KOPT-K1 (cell line): ENCODE data around the gene SLC35F2.

ENCODE experiments used
- H3K27ac ChIP-seq: fragments of 200-600 bp; sonication (generic); 2 replicates; pipeline ENCODE4 v1.5.1; 2016; ENCODE audit warnings: antibody characterized with exemption, mild to moderate bottlenecking, low read depth, low read length; ENCODE audit not compliant: poor library complexity, severe bottlenecking
- H3K36me3 ChIP-seq: fragments of 200-600 bp; sonication (generic); 2 replicates; pipeline ENCODE4 v1.5.1; 2017; ENCODE audit warnings: antibody characterized with exemption, mild to moderate bottlenecking, low read length, moderate library complexity; ENCODE audit not compliant: insufficient read depth
- H3K9me3 ChIP-seq: fragments of 200-600 bp; sonication (generic); 2 replicates; pipeline ENCODE4 v1.5.1; 2017; ENCODE audit warnings: antibody characterized with exemption, low read length, mild to moderate bottlenecking; ENCODE audit not compliant: insufficient read depth, poor library complexity, severe bottlenecking

Gene SLC35F2

DNA sequence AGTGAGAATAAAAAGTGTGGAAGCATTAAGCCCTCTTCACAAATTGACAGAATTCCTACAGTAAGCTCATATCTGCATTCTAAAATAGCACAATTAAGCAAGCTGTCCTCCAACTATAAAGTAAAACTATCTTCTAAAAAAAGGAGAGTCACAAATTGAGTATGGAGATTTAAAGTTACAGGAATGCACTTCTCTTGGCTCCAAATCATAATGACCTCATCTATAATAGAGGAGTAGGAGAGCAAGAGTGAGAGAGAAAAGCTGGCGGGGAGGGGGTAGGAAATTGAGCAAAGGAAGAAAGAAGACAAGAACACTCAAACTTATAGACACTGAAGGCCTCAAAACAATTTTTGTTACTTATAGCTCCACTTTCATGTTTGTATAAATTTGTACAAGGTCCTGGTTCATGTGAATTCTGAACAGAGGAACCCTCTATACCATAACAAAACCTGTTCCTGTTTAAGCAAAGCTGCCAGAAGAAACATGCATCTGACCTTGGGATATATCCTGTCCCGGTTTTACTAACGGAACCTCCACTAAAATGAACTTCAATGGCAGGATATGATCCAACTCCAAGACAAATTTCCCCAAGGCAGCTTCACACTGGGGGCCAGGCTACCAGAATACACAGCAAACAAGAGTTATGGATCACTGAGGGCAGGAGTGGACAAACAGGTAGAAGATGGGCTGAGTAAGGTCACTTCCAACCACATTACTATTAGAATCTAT, 37.2 kb downstream of the SLC35F2 start:
- Histone ChIP-seq H3K9me3 (no peaks in the 10 kb centered on the region), H3K36me3 (no peaks in the 10 kb centered on the region), H3K27ac (no peak overlapping the region)

DNA sequence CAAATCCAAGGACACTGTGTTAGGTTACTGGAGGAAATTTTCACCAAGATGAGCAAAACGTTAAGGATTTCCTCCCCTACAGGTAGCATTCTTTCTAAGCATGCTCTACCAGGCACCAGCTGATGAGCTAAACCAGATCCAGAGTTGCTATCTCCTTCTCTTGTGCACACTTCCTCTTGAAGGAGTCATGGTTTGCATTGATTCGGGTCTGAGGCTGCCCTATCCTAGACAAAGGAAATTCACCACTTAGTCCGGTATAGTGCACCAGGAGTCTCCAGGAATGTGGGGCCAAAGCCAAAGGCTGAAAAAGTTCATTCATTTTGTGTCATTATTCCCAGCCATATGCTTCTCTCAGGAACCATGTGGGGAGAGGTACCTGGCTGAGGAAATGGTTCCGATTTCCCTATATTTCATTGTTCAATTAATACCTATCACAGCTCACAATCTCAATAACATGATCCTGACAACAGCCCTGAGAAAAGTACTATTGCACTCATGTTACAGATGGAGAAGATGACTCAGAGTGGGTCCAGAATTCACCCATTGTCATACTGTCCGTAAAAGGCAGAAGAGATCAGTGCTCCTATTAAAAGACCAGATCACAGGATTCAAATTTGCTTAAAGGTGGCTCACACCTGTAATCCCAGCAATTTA, 39.1 kb downstream of the SLC35F2 start:
- H3K27ac ChIP-seq, result no peak overlapping the region
- no peaks in the 10 kb centered on the region for H3K36me3 ChIP-seq

DNA sequence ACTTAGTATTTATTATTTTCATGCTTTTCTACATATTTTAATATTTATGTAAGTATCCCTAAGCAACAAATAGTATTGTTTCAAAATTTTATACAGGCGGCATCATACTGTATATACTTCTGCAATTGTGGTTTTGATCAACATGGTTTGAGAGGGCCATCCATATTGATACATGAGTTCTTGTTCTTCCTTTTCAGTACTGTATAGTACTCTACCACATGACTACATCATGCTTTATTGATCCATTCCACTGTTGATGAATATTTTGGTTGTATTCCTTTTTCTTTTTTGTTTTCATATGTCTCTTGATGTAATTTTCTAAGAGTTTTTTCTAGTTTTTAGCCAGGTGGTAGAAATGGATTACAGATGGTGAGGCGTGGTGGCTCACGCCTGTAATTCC, 40.1 kb downstream of the SLC35F2 start:
- no peaks in the 10 kb centered on the region for H3K36me3 ChIP-seq
- no peak overlapping the region for H3K27ac ChIP-seq
- no peaks in the 10 kb centered on the region for H3K9me3 ChIP-seq

More for the DNA sequence above, 39.1 kb downstream of the SLC35F2 start:
- no peaks in the 10 kb centered on the region for H3K9me3 ChIP-seq

DNA sequence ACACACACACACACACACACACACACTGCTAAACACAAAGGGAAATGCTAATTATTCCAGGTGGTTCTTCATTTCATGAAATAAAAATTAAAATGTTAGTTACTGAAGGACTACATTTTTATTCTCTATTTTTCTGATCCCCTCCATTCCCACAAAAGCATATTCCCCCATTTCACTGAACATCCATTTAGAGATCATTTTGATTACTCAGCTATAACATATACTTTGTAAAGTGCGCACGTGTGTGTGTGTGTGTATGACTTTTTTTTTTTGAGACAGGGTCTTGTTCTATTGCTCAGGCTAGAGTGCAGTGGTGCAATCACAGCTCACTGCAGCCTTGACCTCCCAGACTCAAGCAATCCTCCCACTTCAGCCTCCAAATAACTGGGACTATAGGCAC, 42.6 kb downstream of the SLC35F2 start:
- Histone ChIP-seq H3K27ac (no peak overlapping the region), H3K36me3 (no peaks in the 10 kb centered on the region)

DNA sequence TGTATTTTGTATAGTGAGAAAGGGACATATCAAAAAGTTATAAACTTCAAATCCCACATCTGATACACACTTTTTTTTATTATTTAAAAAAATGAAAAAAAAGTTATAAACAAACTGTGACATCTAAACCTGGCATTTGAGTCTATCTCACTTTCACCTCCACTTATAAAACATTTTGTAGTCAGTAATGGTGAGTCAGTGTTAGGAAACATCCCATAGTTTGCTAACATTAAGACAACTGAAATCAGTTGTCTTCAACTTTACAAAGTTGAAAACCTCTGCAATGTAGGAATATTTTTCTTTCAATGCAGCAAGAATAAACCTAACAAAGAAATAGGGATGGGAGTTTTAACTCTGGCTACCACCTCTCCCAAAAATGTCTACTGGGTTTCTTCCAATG, 47.7 kb downstream of the SLC35F2 start:
- Histone ChIP-seq H3K36me3 (no peaks in the 10 kb centered on the region), H3K9me3 (no peaks in the 10 kb centered on the region), H3K27ac (no peak overlapping the region)

More for the DNA sequence above, 42.6 kb downstream of the SLC35F2 start:
- H3K9me3 ChIP-seq, result no peaks in the 10 kb centered on the region

DNA sequence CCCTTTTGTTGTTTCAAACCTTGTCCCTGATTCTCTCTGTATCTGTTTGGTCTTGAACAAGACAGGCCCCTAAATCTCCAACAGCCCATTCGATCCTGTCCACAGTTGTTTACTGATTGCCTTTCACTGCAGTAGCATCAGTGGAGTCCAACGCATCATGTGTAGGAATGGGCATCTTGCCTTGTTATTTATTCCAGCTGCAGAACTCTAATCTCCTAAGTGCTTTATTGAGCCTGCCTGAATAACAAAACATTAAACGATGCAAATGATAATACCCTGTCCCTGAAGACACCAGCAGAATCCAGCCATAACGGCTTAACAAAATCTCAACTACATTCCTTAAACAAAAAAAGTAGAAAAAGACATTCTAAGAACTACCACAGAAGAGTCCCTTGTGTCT, 50.1 kb downstream of the SLC35F2 start:
- Histone ChIP-seq H3K9me3 (no peaks in the 10 kb centered on the region), H3K36me3 (no peaks in the 10 kb centered on the region), H3K27ac (no peak overlapping the region)

DNA sequence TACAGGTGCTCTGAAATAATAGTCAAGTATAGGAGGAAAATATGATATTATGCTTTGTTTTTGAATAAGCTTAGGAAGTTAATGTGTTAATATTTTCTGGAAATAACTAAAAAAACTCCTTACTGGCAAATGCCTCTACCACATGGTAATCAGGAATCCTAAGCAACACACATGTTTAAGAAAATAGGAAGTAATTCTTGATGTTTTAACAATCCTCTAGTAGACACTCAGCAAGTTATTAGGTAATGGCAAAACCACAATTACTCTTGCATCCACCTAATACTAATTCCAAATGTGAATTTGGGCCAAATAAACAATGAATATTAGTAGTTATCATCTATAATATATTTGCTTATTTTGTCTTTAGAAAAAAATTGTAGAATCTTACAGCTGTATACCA, 53.6 kb downstream of the SLC35F2 start:
- H3K9me3 ChIP-seq, result no peaks in the 10 kb centered on the region
- H3K36me3 ChIP-seq, result no peaks in the 10 kb centered on the region
- H3K27ac ChIP-seq, result no peak overlapping the region

DNA sequence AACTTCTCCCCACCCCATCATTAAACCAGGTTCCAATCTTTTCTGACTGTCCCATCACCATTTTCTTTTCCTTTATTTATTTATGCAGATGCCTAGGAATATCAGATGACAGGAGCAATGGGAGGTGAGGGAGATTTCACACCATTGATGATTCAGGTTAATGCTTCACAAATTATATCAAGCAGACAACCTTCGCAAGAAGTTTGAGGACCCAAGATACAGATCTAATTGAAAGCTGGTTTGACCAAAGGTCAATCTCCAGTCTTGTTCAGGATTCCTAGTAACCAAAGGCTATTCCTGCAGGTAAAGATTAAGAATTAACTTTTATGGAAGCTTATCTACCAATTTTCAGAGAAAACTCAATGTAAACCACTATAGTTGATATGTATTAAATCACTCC, 54.4 kb downstream of the SLC35F2 start:
- H3K9me3 ChIP-seq, result no peaks in the 10 kb centered on the region
- H3K36me3 ChIP-seq, result no peaks in the 10 kb centered on the region
- H3K27ac ChIP-seq, result no peak overlapping the region

DNA sequence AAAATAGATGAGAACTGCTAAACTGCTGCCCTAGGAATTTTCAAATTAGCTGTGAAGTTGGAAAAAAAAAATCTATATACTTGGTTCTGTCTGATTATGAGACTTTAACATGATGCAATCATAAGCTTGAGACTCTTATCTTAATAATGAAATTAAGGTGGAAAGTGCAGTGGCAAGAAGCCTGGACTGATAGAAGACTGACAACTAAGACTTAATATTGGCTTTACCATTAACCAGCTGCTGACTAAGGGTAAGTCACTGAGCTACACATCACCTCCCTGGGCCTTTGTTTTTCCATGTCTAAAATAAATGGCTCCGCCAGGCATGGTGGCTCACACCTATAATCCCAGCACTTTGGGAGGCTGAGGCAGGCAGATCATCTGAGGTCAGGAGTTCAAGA, 56.9 kb downstream of the SLC35F2 start:
- Histone ChIP-seq H3K27ac (no peak overlapping the region), H3K36me3 (no peaks in the 10 kb centered on the region)

DNA sequence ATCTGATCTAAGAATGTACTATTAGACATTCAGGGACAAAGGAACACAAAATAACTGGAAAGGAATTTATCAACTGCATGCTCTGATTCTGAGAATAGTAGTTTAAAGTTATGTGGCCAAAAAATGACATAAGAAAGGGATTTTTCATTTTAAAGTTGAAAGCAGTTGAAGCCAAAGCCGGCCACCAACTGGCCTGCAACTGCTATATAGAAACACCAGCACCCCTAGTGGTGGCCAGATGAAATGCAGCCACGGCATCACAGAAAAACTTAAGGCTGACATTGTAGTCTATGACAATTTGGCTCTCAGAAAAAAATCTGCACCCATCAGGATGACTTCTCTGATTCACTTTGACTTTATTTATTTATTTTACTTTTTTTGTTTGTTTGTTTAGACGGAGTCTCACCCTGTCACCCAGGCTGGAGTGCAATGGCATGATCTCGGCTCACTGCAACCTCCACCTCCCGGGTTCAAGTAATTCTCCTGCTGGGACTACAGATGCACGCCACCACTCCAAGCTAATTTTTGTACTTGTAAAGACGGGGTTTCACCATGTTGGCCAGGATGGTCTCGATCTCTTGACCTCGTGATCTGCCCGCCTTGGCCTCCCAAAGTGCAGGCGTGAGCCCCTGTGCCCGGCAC, 59.2 kb downstream of the SLC35F2 start:
- H3K36me3 ChIP-seq, result no peaks in the 10 kb centered on the region

More for the DNA sequence above, 56.9 kb downstream of the SLC35F2 start:
- no peaks in the 10 kb centered on the region for H3K9me3 ChIP-seq

DNA sequence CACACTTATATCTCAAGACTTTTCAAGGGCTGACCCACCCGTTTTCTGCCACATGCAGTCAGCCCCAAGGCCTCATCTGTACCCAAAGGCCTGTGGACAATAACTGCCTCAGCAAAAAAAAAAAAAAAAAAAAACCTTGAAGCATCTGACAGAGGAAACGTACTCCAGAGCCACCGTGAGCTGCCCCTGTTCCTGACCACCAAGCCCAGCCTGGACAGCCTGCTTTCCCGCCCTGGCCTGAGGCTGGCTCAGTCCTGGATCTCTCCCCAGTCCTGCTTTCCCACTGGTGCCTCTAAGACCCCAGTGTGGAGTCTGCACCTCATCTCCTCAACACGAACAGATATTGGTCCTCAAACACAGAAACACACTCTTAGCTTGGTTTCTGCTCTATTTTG, 66.5 kb downstream of the SLC35F2 start:
- no peaks in the 10 kb centered on the region for H3K9me3 ChIP-seq
- H3K36me3 ChIP-seq, result no peaks in the 10 kb centered on the region; the same call in 1 of the 2 replicates
- no peak overlapping the region for H3K27ac ChIP-seq

More for the DNA sequence above, 59.2 kb downstream of the SLC35F2 start:
- no peaks in the 10 kb centered on the region for H3K9me3 ChIP-seq
- H3K27ac ChIP-seq, result no peak overlapping the region

DNA sequence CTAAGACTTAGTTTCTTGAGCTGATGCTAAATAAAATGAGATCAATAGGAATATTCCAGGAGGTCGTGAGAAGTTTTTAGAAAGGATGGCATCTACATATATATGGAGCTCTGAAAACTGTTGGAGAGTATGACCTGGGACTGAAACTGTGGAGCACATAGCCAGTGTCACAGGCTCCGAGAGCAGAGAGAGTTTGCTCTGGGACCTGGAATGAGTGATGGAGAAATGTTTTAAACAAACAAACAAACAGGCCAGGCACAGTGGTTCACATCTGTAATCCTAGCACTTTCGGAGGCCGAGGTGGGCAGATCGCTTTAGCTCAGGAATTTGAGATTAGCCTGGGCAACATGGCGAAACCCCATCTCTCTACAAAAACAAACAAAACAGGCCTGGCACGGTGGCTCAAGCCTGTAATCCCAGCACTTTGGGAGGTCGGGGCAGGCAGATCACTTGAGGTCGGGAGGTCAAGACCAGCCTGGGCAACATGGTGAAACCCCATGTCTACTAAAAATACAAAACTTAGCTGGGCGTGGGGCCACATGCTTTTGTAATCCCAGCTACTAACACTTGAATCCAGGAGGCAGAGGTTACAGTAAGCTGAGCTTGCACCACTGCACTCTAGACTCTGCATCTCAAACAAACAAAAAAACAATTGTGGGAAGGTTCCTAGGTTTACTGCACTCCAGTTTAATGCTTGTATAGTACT, 67.1 kb downstream of the SLC35F2 start:
- Histone ChIP-seq H3K27ac (no peak overlapping the region), H3K36me3 (no peaks in the 10 kb centered on the region; the same call in 1 of the 2 replicates), H3K9me3 (no peaks in the 10 kb centered on the region)

DNA sequence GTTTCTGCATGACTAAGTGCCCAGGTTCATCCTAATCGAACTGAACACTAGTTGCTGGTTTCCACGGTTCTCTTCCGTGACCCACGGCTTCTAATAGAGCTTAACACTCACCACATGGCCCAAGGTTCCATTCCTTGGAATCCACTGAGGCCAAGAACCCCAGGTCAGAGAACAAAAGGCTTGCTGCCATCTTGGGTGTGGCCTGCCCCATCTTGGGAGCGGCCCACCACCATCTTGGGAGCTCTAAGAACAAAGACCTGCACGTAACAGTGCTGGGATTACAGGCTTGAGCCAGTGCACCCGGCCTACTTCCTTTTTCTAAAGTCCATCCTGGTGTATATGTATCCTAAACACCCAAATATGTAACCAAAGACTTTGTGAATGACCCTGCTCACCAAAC, 68.8 kb downstream of the SLC35F2 start:
- Histone ChIP-seq H3K36me3 (no peaks in the 10 kb centered on the region; the same call in 1 of the 2 replicates), H3K9me3 (no peaks in the 10 kb centered on the region), H3K27ac (no peak overlapping the region)

DNA sequence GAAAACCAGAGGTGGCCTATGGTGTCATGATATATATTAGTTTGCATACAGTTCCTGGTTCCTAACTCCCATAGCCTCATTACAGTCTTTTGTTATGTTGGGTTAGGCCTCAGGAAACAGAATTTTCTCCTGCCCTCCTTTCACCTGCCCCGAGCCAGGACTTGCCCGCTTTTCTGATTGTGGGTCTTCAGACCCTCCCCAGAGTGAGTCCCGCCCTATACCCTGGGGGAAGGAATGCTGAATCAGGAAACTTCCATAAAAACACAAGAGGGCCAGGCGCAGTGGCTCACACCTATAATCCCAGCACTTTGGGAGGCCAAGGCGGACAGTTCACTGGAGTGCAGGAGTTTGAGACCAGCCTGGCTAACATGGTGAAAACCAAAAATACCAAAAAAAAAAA, 70.9 kb downstream of the SLC35F2 start:
- Histone ChIP-seq H3K9me3 (no peaks in the 10 kb centered on the region), H3K27ac (no peak overlapping the region), H3K36me3 (no peaks in the 10 kb centered on the region; the same call in 1 of the 2 replicates)

DNA sequence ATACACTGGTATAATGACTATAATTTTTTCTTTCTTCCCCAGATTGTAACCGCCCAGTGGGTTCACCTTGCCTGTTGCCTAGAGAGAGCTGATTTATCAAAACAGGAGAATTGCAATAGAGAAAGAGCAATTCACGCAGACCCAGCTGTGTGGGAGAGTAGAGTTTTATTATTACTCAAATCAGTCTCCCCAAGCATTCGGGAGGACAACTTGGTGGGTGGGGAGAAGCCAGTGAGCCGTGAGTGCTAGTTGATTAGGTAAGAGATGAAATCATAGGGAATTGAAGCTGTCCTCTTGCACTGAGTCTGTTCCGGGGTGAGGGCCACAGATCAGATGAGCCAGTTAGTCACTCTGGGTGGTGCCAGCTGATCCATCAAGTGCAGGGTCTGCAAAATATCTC, 73.2 kb downstream of the SLC35F2 start:
- Histone ChIP-seq H3K36me3 (no peaks in the 10 kb centered on the region), H3K9me3 (no peaks in the 10 kb centered on the region), H3K27ac (no peak overlapping the region)
